GM23338 (cell line): ENCODE results near the gene UMOD. TPM values are rescaled to one million over a fixed set of nuclear protein-coding genes. Genes with fewer than 3 reads are reported as not detected.

Source experiments
- ATAC-seq: fragments of 200-7000 bp; cut with Tn5 transposase; 3 replicates; pipeline ENCODE4 v1.9.1; 2020
- DNase-seq: peaks from one replicate; pipeline ENCODE4 v3.0.0-alpha.2; 2015; ENCODE audit warnings: low spot score
- H2AFZ ChIP-seq: fragments of 200-600 bp; sonication (generic); 2 replicates; pipeline ENCODE4 v1.8.0; 2016; ENCODE audit warnings: antibody characterized with exemption, mild to moderate bottlenecking, moderate library complexity
- H3F3A ChIP-seq: fragments of 200-600 bp; sonication (generic); replicated peaks from 2 replicates; pipeline ENCODE4 v1.8.0; 2017; ENCODE audit warnings: antibody characterized with exemption, mixed run types, low read depth
- H3K27ac ChIP-seq: fragments of 200-600 bp; sonication (generic); 2 replicates; pipeline ENCODE4 v1.6.1; 2016; ENCODE audit warnings: low read depth
- H3K27me3 ChIP-seq: fragments of 200-600 bp; sonication (generic); 2 replicates; pipeline ENCODE4 v1.8.0; 2016; ENCODE audit warnings: mild to moderate bottlenecking, mixed run types, moderate library complexity; ENCODE audit not compliant: insufficient read depth
- H3K36me3 ChIP-seq: fragments of 200-600 bp; sonication (generic); 2 replicates; pipeline ENCODE4 v1.8.0; 2016; ENCODE audit warnings: mild to moderate bottlenecking; ENCODE audit not compliant: insufficient read depth
- H3K4me1 ChIP-seq: fragments of 200-600 bp; sonication (generic); 2 replicates; pipeline ENCODE4 v1.8.0; 2016; ENCODE audit warnings: mild to moderate bottlenecking, moderate library complexity; ENCODE audit not compliant: insufficient read depth
- H3K4me2 ChIP-seq: fragments of 200-600 bp; sonication (generic); 2 replicates; pipeline ENCODE4 v1.7.1; 2017; ENCODE audit warnings: mixed run types
- H3K4me3 ChIP-seq: fragments of 200-600 bp; sonication (generic); 2 replicates; pipeline ENCODE4 v1.6.1; 2016; ENCODE audit warnings: mixed run types
- H3K79me2 ChIP-seq: fragments of 200-600 bp; sonication (generic); replicated peaks from 2 replicates; pipeline ENCODE4 v1.8.0; 2017; ENCODE audit warnings: mild to moderate bottlenecking; ENCODE audit not compliant: insufficient read depth
- H3K9me2 ChIP-seq: fragments of 200-600 bp; sonication (generic); 2 replicates; pipeline ENCODE4 v1.8.0; 2017; ENCODE audit not compliant: insufficient read depth
- H4K20me1 ChIP-seq: fragments of 200-600 bp; sonication (generic); replicated peaks from 2 replicates; pipeline ENCODE4 v1.8.0; 2017; ENCODE audit warnings: mild to moderate bottlenecking; ENCODE audit not compliant: insufficient read depth
- H3K27ac Mint-ChIP-seq: 2 replicates; pipeline ENCODE4 v1.8.0; 2020; ENCODE audit warnings: inconsistent platforms, mild to moderate bottlenecking, moderate library complexity, mixed read lengths
- H3K27me3 Mint-ChIP-seq: 3 replicates; pipeline ENCODE4 v1.8.0; 2022; ENCODE audit warnings: low read depth, mild to moderate bottlenecking, moderate library complexity, mixed read lengths, inconsistent platforms; ENCODE audit not compliant: insufficient read depth, poor library complexity
- H3K36me3 Mint-ChIP-seq: 3 replicates; pipeline ENCODE4 v1.8.0; 2021; ENCODE audit warnings: low read depth, mild to moderate bottlenecking, inconsistent platforms, moderate library complexity, mixed read lengths
- H3K4me1 Mint-ChIP-seq: 3 replicates; pipeline ENCODE4 v1.8.0; 2020; ENCODE audit warnings: mild to moderate bottlenecking, inconsistent platforms, mixed read lengths
- H3K4me3 Mint-ChIP-seq: 3 replicates; pipeline ENCODE4 v1.8.0; 2021; ENCODE audit warnings: moderate library complexity, mild to moderate bottlenecking, inconsistent platforms, mixed read lengths
- H3K9me3 Mint-ChIP-seq: 3 replicates; pipeline ENCODE4 v1.8.0; 2020; ENCODE audit warnings: moderate library complexity, mild to moderate bottlenecking, inconsistent platforms, mixed read lengths
- CTCF ChIP-seq, 2 experiments: fragments of 200-600 bp in 1 of 2; sonication (generic) in 1 of 2; conservative IDR thresholded peaks; 2 replicates each; pipeline versions ENCODE4 v1.5.1 to v1.6.1; 2016 to 2017; ENCODE audit warnings: antibody characterized with exemption in 2 of 2, low read depth in 2 of 2, mild to moderate bottlenecking in 2 of 2, moderate library complexity in 1 of 2
- ETS1 ChIP-seq: IDR thresholded peaks from 2 replicates; pipeline ENCODE4 v1.6.1; 2016; ENCODE audit warnings: antibody characterized with exemption
- EZH2 ChIP-seq: fragments of 200-600 bp; sonication (generic); IDR thresholded peaks from one replicate; pipeline ENCODE4 v1.8.0; 2017; ENCODE audit warnings: antibody characterized with exemption, mild to moderate bottlenecking, low read depth; ENCODE audit not compliant: unreplicated experiment
- NANOG ChIP-seq: IDR thresholded peaks from 2 replicates; pipeline ENCODE4 v1.6.1; 2016; ENCODE audit warnings: antibody characterized with exemption, borderline replicate concordance
- polyA plus RNA-seq: library from polyadenylated mRNA; unstranded; fragments of >200 nt; fragmentation: Nextera tagmentation; extraction: Ambion mirVana; gene quantifications from 2 replicates; pipeline ENCODE4 v1.2.1, GENCODE V29; 2016
- total RNA-seq: library from RNA; depleted of rRNA; stranded (reverse); fragments of >200 nt; shearing (Covaris generic); gene quantifications from 2 replicates; pipeline ENCODE4 v1.2.3, GENCODE V29; 2014
- TF ChIP-seq, protein P1 (sequence below): IDR thresholded peaks from one replicate; pipeline ENCODE4 v1.6.1; 2018; ENCODE audit warnings: antibody characterized with exemption; ENCODE audit not compliant: unreplicated experiment

UMOD gene
- total and polyA plus RNA-seq, 2 experiments from 2014 or later, result not detected

- TF ChIP-seq, protein P1, sequence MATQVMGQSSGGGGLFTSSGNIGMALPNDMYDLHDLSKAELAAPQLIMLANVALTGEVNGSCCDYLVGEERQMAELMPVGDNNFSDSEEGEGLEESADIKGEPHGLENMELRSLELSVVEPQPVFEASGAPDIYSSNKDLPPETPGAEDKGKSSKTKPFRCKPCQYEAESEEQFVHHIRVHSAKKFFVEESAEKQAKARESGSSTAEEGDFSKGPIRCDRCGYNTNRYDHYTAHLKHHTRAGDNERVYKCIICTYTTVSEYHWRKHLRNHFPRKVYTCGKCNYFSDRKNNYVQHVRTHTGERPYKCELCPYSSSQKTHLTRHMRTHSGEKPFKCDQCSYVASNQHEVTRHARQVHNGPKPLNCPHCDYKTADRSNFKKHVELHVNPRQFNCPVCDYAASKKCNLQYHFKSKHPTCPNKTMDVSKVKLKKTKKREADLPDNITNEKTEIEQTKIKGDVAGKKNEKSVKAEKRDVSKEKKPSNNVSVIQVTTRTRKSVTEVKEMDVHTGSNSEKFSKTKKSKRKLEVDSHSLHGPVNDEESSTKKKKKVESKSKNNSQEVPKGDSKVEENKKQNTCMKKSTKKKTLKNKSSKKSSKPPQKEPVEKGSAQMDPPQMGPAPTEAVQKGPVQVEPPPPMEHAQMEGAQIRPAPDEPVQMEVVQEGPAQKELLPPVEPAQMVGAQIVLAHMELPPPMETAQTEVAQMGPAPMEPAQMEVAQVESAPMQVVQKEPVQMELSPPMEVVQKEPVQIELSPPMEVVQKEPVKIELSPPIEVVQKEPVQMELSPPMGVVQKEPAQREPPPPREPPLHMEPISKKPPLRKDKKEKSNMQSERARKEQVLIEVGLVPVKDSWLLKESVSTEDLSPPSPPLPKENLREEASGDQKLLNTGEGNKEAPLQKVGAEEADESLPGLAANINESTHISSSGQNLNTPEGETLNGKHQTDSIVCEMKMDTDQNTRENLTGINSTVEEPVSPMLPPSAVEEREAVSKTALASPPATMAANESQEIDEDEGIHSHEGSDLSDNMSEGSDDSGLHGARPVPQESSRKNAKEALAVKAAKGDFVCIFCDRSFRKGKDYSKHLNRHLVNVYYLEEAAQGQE, result peak; percentile 49
- TF ChIP-seq NANOG, result no peak
These were observed 50.7 kb downstream of the UMOD start (continued) for GRCh38 chr16:20301840-20302239.

DNA sequence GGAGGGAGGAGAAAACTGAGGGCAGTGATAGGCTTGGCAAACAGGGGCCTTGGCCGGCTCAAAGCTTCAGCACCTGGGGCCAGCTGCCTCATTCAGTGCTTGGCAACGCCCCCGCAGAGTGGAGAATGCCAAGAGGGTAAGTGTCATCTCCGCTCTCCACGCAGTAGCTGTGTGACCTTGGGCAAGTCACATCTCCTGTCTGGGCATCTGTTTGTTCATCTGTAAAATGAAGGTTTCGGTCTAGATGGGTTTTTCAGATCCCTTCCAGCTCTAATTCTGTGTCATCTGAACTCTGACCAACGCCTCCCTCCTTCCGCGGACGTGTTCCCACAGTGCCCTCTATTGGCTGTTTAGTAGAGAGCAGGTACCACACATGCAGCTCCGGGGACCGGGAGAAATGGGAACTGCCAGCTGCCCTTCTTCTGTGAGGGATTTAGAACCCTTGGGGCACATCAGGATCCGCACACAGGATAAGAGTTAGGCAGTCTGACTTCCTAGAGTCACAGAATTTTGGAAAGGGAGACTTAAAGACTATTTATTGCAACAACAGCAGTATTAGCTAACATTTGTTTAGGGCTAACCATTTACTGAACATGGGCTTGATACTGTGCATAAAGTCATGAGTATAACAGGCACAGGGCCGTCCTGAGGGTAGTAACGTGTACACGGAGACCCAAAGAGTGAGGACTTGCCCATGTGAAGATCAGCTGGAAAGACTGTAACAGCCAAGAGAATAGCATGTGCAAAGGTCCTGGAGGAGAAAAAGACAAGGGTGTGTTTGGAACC is 52.0 kb downstream of the UMOD start:
- no peaks in the 10 kb centered on the region for H3K36me3 ChIP-seq

More for the DNA sequence above, 52.0 kb downstream of the UMOD start:
- no peak overlapping the region for H2AFZ ChIP-seq
- H3K9me2 ChIP-seq, result no peaks in the 10 kb centered on the region
- no peaks in the 10 kb centered on the region for H3K79me2 ChIP-seq
- Mint-ChIP-seq H3K27me3 (peaks cover 6% of the 10 kb centered on the region), H3K36me3 (no peaks in the 10 kb centered on the region), H3K9me3 (no peaks in the 10 kb centered on the region), H3K4me3 (no peak overlapping the region), H3K4me1 (no peaks in the 10 kb centered on the region; the same call in 2 of the 3 replicates), H3K27ac (no peak overlapping the region)
- DNase-seq (peak; percentile 90), ATAC-seq (peak; percentile 98)
- no peak for TF ChIP-seq ETS1
- TF ChIP-seq EZH2, result no peak
- TF ChIP-seq CTCF (conservative IDR thresholded peaks at IDR 0.05; ENCODE audit: low read depth in 2 of 2), result peak; percentile 93 to 94
- no peaks in the 10 kb centered on the region for H4K20me1 ChIP-seq
- no peaks in the 10 kb centered on the region for H3K27me3 ChIP-seq
- H3K4me1 ChIP-seq, result no peaks in the 10 kb centered on the region
- no peaks in the 10 kb centered on the region for H3F3A ChIP-seq
- no peak overlapping the region for H3K4me2 ChIP-seq
- no peak overlapping the region for H3K27ac ChIP-seq
- H3K4me3 ChIP-seq, result no peak overlapping the region
